Calu3 (cell line): ENCODE measurements around the gene AGPAT3. TPM values are rescaled to one million over a fixed set of nuclear protein-coding genes. Genes with fewer than 3 reads are reported as not detected.

Experiments used
- BruUV-seq: library from RNA; stranded (reverse); fragments of 400-500 nt; replicated peaks from 2 replicates; lab custom pipeline; 2021; lab: Mats Ljungman, UMichigan
- CTCF ChIA-PET: fragments of 300-600 bp; sonication (Branson Sonifier 250); formaldehyde crosslinking; loops from one replicate; lab custom pipeline; 2022; ENCODE audit warnings: antibody characterized with exemption; lab: Charles Lee
- DNase-seq: peaks from one replicate; pipeline ENCODE4 v3.0.0; 2022
- H3K27ac Mint-ChIP-seq: one replicate; pipeline ENCODE4 v1.8.0; 2022; ENCODE audit warnings: mixed read lengths; ENCODE audit not compliant: unreplicated experiment
- H3K27me3 Mint-ChIP-seq: one replicate; pipeline ENCODE4 v1.8.0; 2022; ENCODE audit warnings: mixed read lengths; ENCODE audit not compliant: unreplicated experiment
- H3K36me3 Mint-ChIP-seq: one replicate; pipeline ENCODE4 v1.8.0; 2022; ENCODE audit warnings: mild to moderate bottlenecking, moderate library complexity, mixed read lengths; ENCODE audit not compliant: insufficient read depth, unreplicated experiment
- H3K4me1 Mint-ChIP-seq: one replicate; pipeline ENCODE4 v1.8.0; 2022; ENCODE audit warnings: mild to moderate bottlenecking, low read depth, mixed read lengths; ENCODE audit not compliant: unreplicated experiment
- H3K4me3 Mint-ChIP-seq: one replicate; pipeline ENCODE4 v1.8.0; 2022; ENCODE audit warnings: mild to moderate bottlenecking, low read depth, moderate library complexity, mixed read lengths; ENCODE audit not compliant: unreplicated experiment
- H3K9me3 Mint-ChIP-seq: one replicate; pipeline ENCODE4 v1.8.0; 2022; ENCODE audit warnings: low read depth, mixed read lengths; ENCODE audit not compliant: unreplicated experiment
- CTCF ChIP-seq: fragments of 200-600 bp; IDR thresholded peaks from one replicate; pipeline ENCODE4 v1.8.0; 2022; ENCODE audit warnings: antibody characterized with exemption; ENCODE audit not compliant: unreplicated experiment
- intact Hi-C: fragments of 100-400 bp; cut with micrococcal nuclease; formaldehyde crosslinking; loops from one replicate; pipeline ENCODE4 v1.10.0; 2022; ENCODE audit not compliant: unreplicated experiment
- total RNA-seq: library from RNA; stranded (reverse); gene quantifications from 2 replicates; pipeline ENCODE4 v1.2.3, GENCODE V29; 2022

The AGPAT3 gene
- total RNA-seq, 1 experiment from 2014 or later: 61.2 TPM

GRCh38 chr21:43943512-43944077, 78.6 kb downstream of the AGPAT3 start:
- CTCF ChIA-PET: no interaction called here
- no TSS peak for BruUV-seq
- intact Hi-C loops: no loop called here
- Mint-ChIP-seq H3K36me3 (peaks cover 17% of the 10 kb centered on the region), H3K4me1 (no peaks in the 10 kb centered on the region), H3K4me3 (no peak overlapping the region), H3K9me3 (no peaks in the 10 kb centered on the region), H3K27ac (no peak overlapping the region), H3K27me3 (no peaks in the 10 kb centered on the region)
- DNase-seq: no peak
- TF ChIP-seq CTCF: no peak

GRCh38 chr21:43944078-43944633, 79.1 kb downstream of the AGPAT3 start:
- CTCF ChIA-PET: no interaction called here
- intact Hi-C loops: no loop called here
- no TSS peak for BruUV-seq
- Mint-ChIP-seq H3K9me3 (no peaks in the 10 kb centered on the region), H3K4me1 (no peaks in the 10 kb centered on the region), H3K27me3 (no peaks in the 10 kb centered on the region), H3K36me3 (peaks cover 12% of the 10 kb centered on the region), H3K4me3 (no peak overlapping the region), H3K27ac (no peak overlapping the region)
- no peak for TF ChIP-seq CTCF
- no peak for DNase-seq

GRCh38 chr21:43944757-43945156, 79.7 kb downstream of the AGPAT3 start:
- Mint-ChIP-seq H3K27me3 (no peaks in the 10 kb centered on the region), H3K4me3 (no peak overlapping the region), H3K27ac (no peak overlapping the region), H3K4me1 (no peaks in the 10 kb centered on the region), H3K36me3 (peaks cover 12% of the 10 kb centered on the region), H3K9me3 (no peaks in the 10 kb centered on the region)
- intact Hi-C loops: no loop called here
- no peak for DNase-seq
- CTCF ChIA-PET: no interaction called here
- TF ChIP-seq CTCF: no peak
- BruUV-seq: no TSS peak

- intact Hi-C loops: no loop called here
- Mint-ChIP-seq H3K27ac (no peak overlapping the region), H3K4me3 (no peak overlapping the region), H3K4me1 (no peaks in the 10 kb centered on the region), H3K9me3 (no peaks in the 10 kb centered on the region), H3K27me3 (no peaks in the 10 kb centered on the region), H3K36me3 (peaks cover 4% of the 10 kb centered on the region)
- TF ChIP-seq CTCF: no peak
- no TSS peak for BruUV-seq
- CTCF ChIA-PET: no interaction called here
- no peak for DNase-seq
Observed at GRCh38 chr21:43948740-43949498, 83.9 kb downstream of the AGPAT3 start.
